ENCODE data around the gene P2RX1. TPM values are rescaled to one million over a fixed set of nuclear protein-coding genes. Genes with fewer than 3 reads are reported as not detected.

The P2RX1 gene
- polyA plus RNA-seq, 3 donors: 22.9 to 117 (median 33.8) TPM

DNA sequence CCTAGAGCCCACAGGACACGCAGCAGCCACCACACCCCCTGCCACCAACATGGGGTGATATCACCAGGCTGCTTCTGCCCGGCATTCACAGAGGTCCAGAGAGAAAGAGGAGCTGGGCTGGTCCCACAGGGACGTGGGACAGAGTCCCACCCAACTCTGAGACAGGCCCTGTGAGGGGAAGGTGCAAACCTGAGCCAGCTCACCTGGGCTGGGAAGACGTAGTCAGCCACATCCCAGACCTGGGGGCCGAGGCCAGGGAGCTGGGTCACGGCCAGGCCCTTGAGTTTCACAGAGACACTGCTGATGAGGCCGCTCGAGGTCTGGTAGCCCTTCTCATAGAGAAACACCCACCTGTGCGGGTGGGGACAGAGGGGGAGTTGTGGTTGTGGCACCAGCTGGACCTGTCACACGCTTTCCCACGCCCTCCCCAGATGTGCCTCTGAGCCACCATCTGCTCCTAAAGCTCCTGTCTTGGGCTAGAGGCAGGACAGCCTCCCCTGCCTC lies 11.2 kb downstream of the P2RX1 start:
- H3K9ac ChIP-seq (ENCODE audit: insufficient read depth, low read length, poor library complexity, severe bottlenecking): no peak overlapping the region
- H2AFZ ChIP-seq (ENCODE audit: insufficient read depth, low read depth, low read length, poor library complexity, severe bottlenecking): no peak overlapping the region
- intact Hi-C loops (cut with micrococcal nuclease): loop anchor here in 1 of 2 donors (5.0 kb wide), 1 partner anchor 43 kb away; no protein-coding TSS in a partner anchor
- peaks cover 30 to 56% of the 10 kb centered on the region in 2 donors for H3K36me3 ChIP-seq (replicated peaks in 1 of 2; ENCODE audit: control insufficient read depth in 1 of 2, insufficient read depth in 2 of 2, low read length in 2 of 2)
- H3K4me1 ChIP-seq (ENCODE audit: control insufficient read depth in 1 of 2, insufficient read depth in 2 of 2, low read length in 2 of 2): no peaks in the 10 kb centered on the region
- Mint-ChIP-seq H3K27ac (no peak overlapping the region), H3K4me1 (peaks cover 6% of the 10 kb centered on the region), H3K36me3 (peaks cover 26 to 91% of the 10 kb centered on the region in 2 donors), H3K9me3 (peaks cover 0 to 4% (median 0%) of the 10 kb centered on the region in 7 donors), H3K27me3 (ENCODE audit: low read depth in 3 of 3) (peaks cover 0 to 2% (median 0%) of the 10 kb centered on the region in 3 donors), H3K4me3 (no peak overlapping the region)
- H3K9me3 ChIP-seq (replicated peaks in 1 of 2; ENCODE audit: control insufficient read depth in 1 of 2, insufficient read depth in 1 of 2, low read length in 2 of 2): no peaks in the 10 kb centered on the region
- no peak overlapping the region for H3K4me3 ChIP-seq (replicated peaks in 1 of 3; ENCODE audit: low read depth in 2 of 3, low read length in 3 of 3)
- H4K20me1 ChIP-seq (ENCODE audit: insufficient read depth, low read length): peaks cover 74% of the 10 kb centered on the region
- peaks cover 42% of the 10 kb centered on the region for H3K79me2 ChIP-seq (ENCODE audit: insufficient read depth, low read length)
- H3K27me3 ChIP-seq (ENCODE audit: control insufficient read depth in 2 of 2, insufficient read depth in 2 of 2, low read length in 2 of 2): no peaks in the 10 kb centered on the region
- no peak overlapping the region for H3K4me2 ChIP-seq (replicated peaks; ENCODE audit: extremely low read depth, low read length, poor library complexity, severe bottlenecking)
- no peak for DNase-seq
- TF ChIP-seq, protein P1, sequence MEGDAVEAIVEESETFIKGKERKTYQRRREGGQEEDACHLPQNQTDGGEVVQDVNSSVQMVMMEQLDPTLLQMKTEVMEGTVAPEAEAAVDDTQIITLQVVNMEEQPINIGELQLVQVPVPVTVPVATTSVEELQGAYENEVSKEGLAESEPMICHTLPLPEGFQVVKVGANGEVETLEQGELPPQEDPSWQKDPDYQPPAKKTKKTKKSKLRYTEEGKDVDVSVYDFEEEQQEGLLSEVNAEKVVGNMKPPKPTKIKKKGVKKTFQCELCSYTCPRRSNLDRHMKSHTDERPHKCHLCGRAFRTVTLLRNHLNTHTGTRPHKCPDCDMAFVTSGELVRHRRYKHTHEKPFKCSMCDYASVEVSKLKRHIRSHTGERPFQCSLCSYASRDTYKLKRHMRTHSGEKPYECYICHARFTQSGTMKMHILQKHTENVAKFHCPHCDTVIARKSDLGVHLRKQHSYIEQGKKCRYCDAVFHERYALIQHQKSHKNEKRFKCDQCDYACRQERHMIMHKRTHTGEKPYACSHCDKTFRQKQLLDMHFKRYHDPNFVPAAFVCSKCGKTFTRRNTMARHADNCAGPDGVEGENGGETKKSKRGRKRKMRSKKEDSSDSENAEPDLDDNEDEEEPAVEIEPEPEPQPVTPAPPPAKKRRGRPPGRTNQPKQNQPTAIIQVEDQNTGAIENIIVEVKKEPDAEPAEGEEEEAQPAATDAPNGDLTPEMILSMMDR (IDR thresholded peaks at IDR 0.05): no peak
- H3K27ac ChIP-seq (ENCODE audit: low read depth in 1 of 2, low read length in 2 of 2): no peak overlapping the region
- 51% methylated on average over 7 of the region's 11 CpGs for WGBS (ENCODE audit: insufficient coverage)

DNA sequence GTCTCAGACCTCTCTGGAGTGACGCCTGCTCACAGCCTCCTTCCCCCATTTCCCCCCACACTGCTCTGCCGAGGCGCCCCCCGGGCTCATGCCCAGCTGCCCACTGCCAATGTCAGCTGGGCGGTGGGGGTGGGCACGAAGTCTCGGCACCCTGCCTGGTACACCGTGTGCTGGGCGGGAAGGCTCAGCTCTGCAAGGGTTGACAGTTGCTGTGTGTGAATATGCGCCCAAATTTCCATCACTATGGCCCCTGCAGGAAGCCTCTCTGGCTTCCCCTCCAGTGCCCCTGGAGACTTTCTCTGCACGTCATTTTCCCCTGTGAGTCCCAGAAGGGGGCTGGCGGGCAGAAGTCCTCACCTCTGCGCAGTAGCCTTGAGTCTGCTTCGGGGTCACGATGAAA lies 11.8 kb downstream of the P2RX1 start:
- peaks cover 0 to 2% (median 0%) of the 10 kb centered on the region in 3 donors for H3K27me3 Mint-ChIP-seq (ENCODE audit: low read depth in 3 of 3)
- 15% methylated on average over 15 of the region's 15 CpGs for WGBS (ENCODE audit: insufficient coverage)
- Histone ChIP-seq H3K4me3 (replicated peaks in 1 of 3; ENCODE audit: low read depth in 2 of 3, low read length in 3 of 3) (no peak overlapping the region), H4K20me1 (ENCODE audit: insufficient read depth, low read length) (peaks cover 68% of the 10 kb centered on the region), H3K9ac (ENCODE audit: insufficient read depth, low read length, poor library complexity, severe bottlenecking) (no peak overlapping the region), H3K9me3 (replicated peaks in 1 of 2; ENCODE audit: control insufficient read depth in 1 of 2, insufficient read depth in 1 of 2, low read length in 2 of 2) (no peaks in the 10 kb centered on the region), H3K27ac (ENCODE audit: low read depth in 1 of 2, low read length in 2 of 2) (no peak overlapping the region), H3K4me2 (replicated peaks; ENCODE audit: extremely low read depth, low read length, poor library complexity, severe bottlenecking) (no peak overlapping the region), H3K79me2 (ENCODE audit: insufficient read depth, low read length) (peaks cover 36% of the 10 kb centered on the region), H3K27me3 (ENCODE audit: control insufficient read depth in 2 of 2, insufficient read depth in 2 of 2, low read length in 2 of 2) (no peaks in the 10 kb centered on the region), H3K4me1 (ENCODE audit: control insufficient read depth in 1 of 2, insufficient read depth in 2 of 2, low read length in 2 of 2) (no peaks in the 10 kb centered on the region), H2AFZ (ENCODE audit: insufficient read depth, low read depth, low read length, poor library complexity, severe bottlenecking) (no peak overlapping the region), H3K36me3 (replicated peaks in 1 of 2; ENCODE audit: control insufficient read depth in 1 of 2, insufficient read depth in 2 of 2, low read length in 2 of 2) (peaks cover 30 to 61% of the 10 kb centered on the region in 2 donors)
- intact Hi-C loops (cut with micrococcal nuclease): no loop called here
- H3K27ac Mint-ChIP-seq: peak overlapping the region in 1 of 7 donors; percentile 41
- H3K4me3 Mint-ChIP-seq: no peak overlapping the region
- H3K36me3 Mint-ChIP-seq: peaks cover 24 to 91% of the 10 kb centered on the region in 2 donors
- peaks cover 3% of the 10 kb centered on the region for H3K4me1 Mint-ChIP-seq
- peaks cover 0 to 4% (median 0%) of the 10 kb centered on the region in 7 donors for H3K9me3 Mint-ChIP-seq
- TF ChIP-seq, protein P1 (IDR thresholded peaks at IDR 0.05): no peak
- DNase-seq: no peak

Data from CD14-positive monocyte (primary cell).